C4-2B (cell line): ENCODE data around the gene YWHAG.
"Not testable (repeated sequence)": the region's sequence is repeated elsewhere in the genome, so short reads cannot be mapped to it uniquely, and the experiment has no call there.

Experiments used
- H3K27ac ChIP-seq: fragments of 450-650 bp; 2 replicates; pipeline ENCODE4 v1.5.1; 2017
- CTCF ChIP-seq: fragments of 450-650 bp; conservative IDR thresholded peaks from 2 replicates; pipeline ENCODE4 v1.5.1; 2017; ENCODE audit warnings: mild to moderate bottlenecking
- ZFX ChIP-seq: fragments of 450-650 bp; IDR thresholded peaks from 2 replicates; pipeline ENCODE4 v1.6.1; 2017

YWHAG gene

GRCh38 chr7:76375251-76375650, 16.5 kb upstream of the YWHAG start:
- no peak overlapping the region for H3K27ac ChIP-seq
- TF ChIP-seq CTCF = no peak
- TF ChIP-seq ZFX = no peak

GRCh38 chr7:76372984-76373833, 14.4 kb upstream of the YWHAG start:
- H3K27ac ChIP-seq = peak overlapping the region; percentile 1; the same call in 1 of the 2 replicates
- TF ChIP-seq ZFX = no peak
- TF ChIP-seq CTCF = no peak

GRCh38 chr7:76371396-76371795, 12.6 kb upstream of the YWHAG start:
- H3K27ac ChIP-seq = no peak overlapping the region
- TF ChIP-seq CTCF = no peak
- TF ChIP-seq ZFX = no peak

- no peak overlapping the region for H3K27ac ChIP-seq
- TF ChIP-seq CTCF = no peak
- no peak for TF ChIP-seq ZFX
Observed at GRCh38 chr7:76369018-76369417, 10.2 kb upstream of the YWHAG start.

GRCh38 chr7:76368190-76368589, 9.4 kb upstream of the YWHAG start:
- TF ChIP-seq CTCF (no peak), ZFX (no peak)
- H3K27ac ChIP-seq = no peak overlapping the region

GRCh38 chr7:76364198-76364584, 5.4 kb upstream of the YWHAG start:
- no peak overlapping the region for H3K27ac ChIP-seq
- TF ChIP-seq CTCF = no peak
- TF ChIP-seq ZFX = no peak

GRCh38 chr7:76363754-76364153, 5.0 kb upstream of the YWHAG start:
- not testable (repeated sequence) for H3K27ac ChIP-seq

GRCh38 chr7:76359978-76360638, 1.3 kb upstream of the YWHAG start:
- H3K27ac ChIP-seq = peak overlapping the region; percentile 99
- TF ChIP-seq CTCF = no peak
- no peak for TF ChIP-seq ZFX
